PC-9 (cell line): ENCODE measurements around the gene AKAP6. TPM values are rescaled to one million over a fixed set of nuclear protein-coding genes. Genes with fewer than 3 reads are reported as not detected.

Source experiments
- BruUV-seq: library from RNA; stranded (reverse); fragments of 400-500 nt; replicated peaks from 2 replicates; lab custom pipeline; 2021; lab: Mats Ljungman, UMichigan
- CTCF ChIA-PET: fragments of 300-600 bp; sonication (Branson Sonifier 250); formaldehyde crosslinking; loops from one replicate; lab custom pipeline; 2022; ENCODE audit warnings: antibody characterized with exemption; lab: Charles Lee
- POLR2A ChIA-PET: fragments of 300-600 bp; sonication (Branson Sonifier 250); formaldehyde crosslinking; loops from one replicate; lab custom pipeline; 2022; ENCODE audit warnings: antibody characterized with exemption; ENCODE audit not compliant: unreplicated experiment; lab: Charles Lee
- DNase-seq, 2 experiments: peaks; one replicate each; pipeline versions ENCODE4 v3.0.0 to v3.0.0-alpha.2; 2015 to 2022; ENCODE audit warnings: mixed read lengths in 1 of 2
- H2AFZ ChIP-seq: fragments of 200-600 bp; sonication (generic); 2 replicates; pipeline ENCODE4 v1.8.1; 2017; ENCODE audit warnings: antibody characterized with exemption
- H3F3A ChIP-seq: fragments of 200-600 bp; sonication (generic); 2 replicates; pipeline ENCODE4 v1.8.1; 2017; ENCODE audit warnings: antibody characterized with exemption, mild to moderate bottlenecking, low read depth; ENCODE audit not compliant: insufficient read depth
- H3K27ac ChIP-seq: fragments of 200-600 bp; sonication (generic); 2 replicates; pipeline ENCODE4 v1.6.1; 2016; ENCODE audit warnings: mixed run types
- H3K27me3 ChIP-seq: fragments of 200-600 bp; sonication (generic); 2 replicates; pipeline ENCODE4 v1.6.1; 2016; ENCODE audit warnings: low read depth, mixed run types; ENCODE audit not compliant: insufficient read depth
- H3K36me3 ChIP-seq: fragments of 200-600 bp; sonication (generic); 2 replicates; pipeline ENCODE4 v1.6.1; 2016; ENCODE audit warnings: low read depth, mixed run types
- H3K4me1 ChIP-seq: fragments of 200-600 bp; sonication (generic); replicated peaks from 2 replicates; pipeline ENCODE4 v1.6.1; 2016; ENCODE audit warnings: mixed run types; ENCODE audit not compliant: insufficient read depth
- H3K4me2 ChIP-seq: fragments of 200-600 bp; sonication (generic); 2 replicates; pipeline ENCODE4 v1.6.1; 2017; ENCODE audit warnings: mixed run types
- H3K4me3 ChIP-seq: fragments of 200-600 bp; sonication (generic); 2 replicates; pipeline ENCODE4 v1.6.1; 2016; ENCODE audit warnings: mixed run types
- H3K79me2 ChIP-seq: fragments of 200-600 bp; sonication (generic); 2 replicates; pipeline ENCODE4 v1.6.1; 2017; ENCODE audit warnings: low read depth, mixed run types
- H3K9me2 ChIP-seq: fragments of 200-600 bp; sonication (generic); 2 replicates; pipeline ENCODE4 v1.8.1; 2017; ENCODE audit warnings: mild to moderate bottlenecking; ENCODE audit not compliant: insufficient read depth
- H3K9me3 ChIP-seq: fragments of 200-600 bp; sonication (generic); 2 replicates; pipeline ENCODE4 v1.8.1; 2016; ENCODE audit warnings: low read depth; ENCODE audit not compliant: insufficient read depth
- H4K20me1 ChIP-seq: fragments of 200-600 bp; sonication (generic); 2 replicates; pipeline ENCODE4 v1.8.1; 2017; ENCODE audit not compliant: insufficient read depth
- EZH2 ChIP-seq: fragments of 200-600 bp; sonication (generic); IDR thresholded peaks from 2 replicates; pipeline ENCODE4 v1.8.0; 2017; ENCODE audit warnings: antibody characterized with exemption, low read depth
- intact Hi-C: fragments of 100-400 bp; cut with micrococcal nuclease; formaldehyde crosslinking; loops from one replicate; pipeline ENCODE4 v1.10.0; 2022; ENCODE audit not compliant: unreplicated experiment
- total RNA-seq: library from RNA; stranded (reverse); gene quantifications from 2 replicates; pipeline ENCODE4 v1.2.3, GENCODE V29; 2021
- TF ChIP-seq, protein P1 (sequence below): fragments of 200-600 bp; sonication (generic); conservative IDR thresholded peaks from 2 replicates; pipeline ENCODE4 v1.6.1; 2017; ENCODE audit warnings: mixed run types, antibody characterized with exemption, mild to moderate bottlenecking, moderate library complexity

The AKAP6 gene
- total RNA-seq, 1 experiment from 2014 or later: 2.8 TPM

DNA sequence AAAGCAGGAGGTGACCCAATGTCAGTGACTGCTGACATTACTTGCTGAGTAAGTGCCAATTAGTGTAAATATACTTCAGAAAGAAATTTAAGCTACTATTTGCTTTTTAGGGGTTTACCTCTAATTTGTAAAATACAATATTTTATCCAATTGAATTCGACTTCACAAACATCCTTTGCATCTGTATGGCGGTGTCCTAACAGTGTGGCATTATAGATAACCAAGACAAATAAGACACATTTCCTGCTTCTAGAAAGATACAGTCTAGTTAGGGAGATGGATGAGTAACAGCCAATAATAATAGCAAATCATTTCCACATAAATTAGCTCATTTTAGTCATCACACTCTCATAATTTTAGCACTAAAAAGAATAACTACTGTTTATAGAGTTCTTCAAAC is 196.5 kb downstream of the AKAP6 start:
- no peak for DNase-seq
- Histone ChIP-seq H4K20me1 (no peaks in the 10 kb centered on the region), H3K79me2 (no peaks in the 10 kb centered on the region), H3K4me2 (no peak overlapping the region), H3K9me2 (no peaks in the 10 kb centered on the region), H3K4me1 (peaks cover 8% of the 10 kb centered on the region; the same call in 1 of the 2 replicates), H3K4me3 (no peak overlapping the region), H2AFZ (no peak overlapping the region), H3F3A (no peaks in the 10 kb centered on the region), H3K27ac (no peak overlapping the region), H3K27me3 (no peaks in the 10 kb centered on the region), H3K36me3 (no peaks in the 10 kb centered on the region), H3K9me3 (no peaks in the 10 kb centered on the region)
- BruUV-seq: no TSS peak
- POLR2A ChIA-PET: no interaction called here
- CTCF ChIA-PET: no interaction called here
- intact Hi-C loops: no loop called here
- TF ChIP-seq, protein P1, sequence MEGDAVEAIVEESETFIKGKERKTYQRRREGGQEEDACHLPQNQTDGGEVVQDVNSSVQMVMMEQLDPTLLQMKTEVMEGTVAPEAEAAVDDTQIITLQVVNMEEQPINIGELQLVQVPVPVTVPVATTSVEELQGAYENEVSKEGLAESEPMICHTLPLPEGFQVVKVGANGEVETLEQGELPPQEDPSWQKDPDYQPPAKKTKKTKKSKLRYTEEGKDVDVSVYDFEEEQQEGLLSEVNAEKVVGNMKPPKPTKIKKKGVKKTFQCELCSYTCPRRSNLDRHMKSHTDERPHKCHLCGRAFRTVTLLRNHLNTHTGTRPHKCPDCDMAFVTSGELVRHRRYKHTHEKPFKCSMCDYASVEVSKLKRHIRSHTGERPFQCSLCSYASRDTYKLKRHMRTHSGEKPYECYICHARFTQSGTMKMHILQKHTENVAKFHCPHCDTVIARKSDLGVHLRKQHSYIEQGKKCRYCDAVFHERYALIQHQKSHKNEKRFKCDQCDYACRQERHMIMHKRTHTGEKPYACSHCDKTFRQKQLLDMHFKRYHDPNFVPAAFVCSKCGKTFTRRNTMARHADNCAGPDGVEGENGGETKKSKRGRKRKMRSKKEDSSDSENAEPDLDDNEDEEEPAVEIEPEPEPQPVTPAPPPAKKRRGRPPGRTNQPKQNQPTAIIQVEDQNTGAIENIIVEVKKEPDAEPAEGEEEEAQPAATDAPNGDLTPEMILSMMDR: no peak
- TF ChIP-seq EZH2: no peak

DNA sequence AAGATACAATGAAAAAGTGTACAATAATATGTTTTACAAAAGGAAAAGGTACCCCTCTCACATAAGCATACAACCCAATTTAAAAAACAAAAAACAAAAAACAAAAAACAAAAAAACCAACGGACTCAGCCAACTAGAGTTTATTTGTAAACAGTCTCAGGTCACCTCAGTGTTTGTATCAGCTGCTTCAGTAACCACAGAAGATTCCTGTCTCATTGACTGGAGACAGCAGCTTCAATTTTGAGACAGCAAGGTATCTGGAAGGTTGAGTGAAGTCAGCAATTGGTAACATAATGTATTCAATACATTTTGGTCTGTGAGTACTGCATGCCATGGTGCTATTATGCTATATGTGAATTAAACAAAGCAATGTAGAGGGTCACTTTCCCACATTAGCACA is 201.7 kb downstream of the AKAP6 start:
- Histone ChIP-seq H3K27ac (no peak overlapping the region), H3K4me1 (no peaks in the 10 kb centered on the region), H3K4me2 (no peak overlapping the region), H3K36me3 (no peaks in the 10 kb centered on the region), H3K79me2 (no peaks in the 10 kb centered on the region), H3K27me3 (no peaks in the 10 kb centered on the region), H3K9me3 (no peaks in the 10 kb centered on the region), H2AFZ (no peak overlapping the region), H3K4me3 (no peak overlapping the region), H4K20me1 (no peaks in the 10 kb centered on the region), H3K9me2 (no peaks in the 10 kb centered on the region), H3F3A (no peaks in the 10 kb centered on the region)
- ChIA-PET POLR2A (no interaction called here), CTCF (no interaction called here)
- BruUV-seq: no TSS peak
- intact Hi-C loops: no loop called here
- TF ChIP-seq, protein P1: no peak
- TF ChIP-seq EZH2: no peak
- DNase-seq: no peak

GRCh38 chr14:32531942-32532515 is 202.9 kb downstream of the AKAP6 start:
- intact Hi-C loops: no loop called here
- no peak overlapping the region for H3K4me3 ChIP-seq
- H3K27ac ChIP-seq: no peak overlapping the region
- no peaks in the 10 kb centered on the region for H3K27me3 ChIP-seq
- no peaks in the 10 kb centered on the region for H3F3A ChIP-seq
- DNase-seq: no peak
- no peaks in the 10 kb centered on the region for H3K79me2 ChIP-seq
- H3K4me2 ChIP-seq: no peak overlapping the region
- H3K36me3 ChIP-seq: no peaks in the 10 kb centered on the region
- H2AFZ ChIP-seq: no peak overlapping the region
- CTCF ChIA-PET: no interaction called here
- no TSS peak for BruUV-seq
- POLR2A ChIA-PET: no interaction called here
- TF ChIP-seq EZH2: no peak
- TF ChIP-seq, protein P1: no peak
- no peaks in the 10 kb centered on the region for H3K9me3 ChIP-seq
- H4K20me1 ChIP-seq: no peaks in the 10 kb centered on the region
- no peaks in the 10 kb centered on the region for H3K9me2 ChIP-seq
- H3K4me1 ChIP-seq: no peaks in the 10 kb centered on the region
